Panc1 (cell line): ENCODE data around the gene CXCR2.

Experiments used
- CTCF ChIP-seq: fragments of 450-650 bp; IDR thresholded peaks from 2 replicates; pipeline ENCODE4 v1.5.1; 2017; ENCODE audit warnings: mild to moderate bottlenecking
- POLR2AphosphoS5 ChIP-seq: IDR thresholded peaks from 2 replicates; pipeline ENCODE4 v1.6.1; 2012; ENCODE audit warnings: mild to moderate bottlenecking, low read depth, low read length, moderate library complexity

GRCh38 chr2:218082586-218083351, 43.1 kb upstream of the CXCR2 start:
- no peak for TF ChIP-seq CTCF
- no peak for TF ChIP-seq POLR2AphosphoS5
